WERI-Rb-1 (cell line): ENCODE data around the gene GNG7.

Experiments used
- DNase-seq: peaks from one replicate; pipeline ENCODE4 v3.0.0-alpha.2; 2020
- H3K27ac ChIP-seq: fragments of 250-450 bp; sonication (Bioruptor Pico); 2 replicates; pipeline ENCODE4 v1.5.1; 2020; ENCODE audit warnings: mild to moderate bottlenecking, moderate library complexity
- H3K27me3 ChIP-seq: fragments of 250-450 bp; sonication (Bioruptor Pico); 2 replicates; pipeline ENCODE4 v1.5.1; 2021; ENCODE audit warnings: mild to moderate bottlenecking, low read depth, moderate library complexity; ENCODE audit not compliant: insufficient read depth, severe bottlenecking
- H3K36me3 ChIP-seq: fragments of 250-450 bp; sonication (Bioruptor Pico); 2 replicates; pipeline ENCODE4 v1.5.1; 2020; ENCODE audit warnings: mild to moderate bottlenecking, moderate library complexity
- H3K4me3 ChIP-seq: 2 replicates; pipeline ENCODE4 v1.5.1; 2011; ENCODE audit warnings: low read depth, mild to moderate bottlenecking, control low read depth, low read length
- H3K9me3 ChIP-seq: fragments of 250-450 bp; sonication (Bioruptor Pico); 2 replicates; pipeline ENCODE4 v1.5.1; 2021; ENCODE audit warnings: mild to moderate bottlenecking, moderate library complexity; ENCODE audit not compliant: severe bottlenecking
- TF ChIP-seq, protein P1 (sequence below): IDR thresholded peaks from 2 replicates; pipeline ENCODE4 v1.5.1; 2011; ENCODE audit warnings: low read depth, mild to moderate bottlenecking, control low read depth, inconsistent platforms, low read length

Gene GNG7

DNA sequence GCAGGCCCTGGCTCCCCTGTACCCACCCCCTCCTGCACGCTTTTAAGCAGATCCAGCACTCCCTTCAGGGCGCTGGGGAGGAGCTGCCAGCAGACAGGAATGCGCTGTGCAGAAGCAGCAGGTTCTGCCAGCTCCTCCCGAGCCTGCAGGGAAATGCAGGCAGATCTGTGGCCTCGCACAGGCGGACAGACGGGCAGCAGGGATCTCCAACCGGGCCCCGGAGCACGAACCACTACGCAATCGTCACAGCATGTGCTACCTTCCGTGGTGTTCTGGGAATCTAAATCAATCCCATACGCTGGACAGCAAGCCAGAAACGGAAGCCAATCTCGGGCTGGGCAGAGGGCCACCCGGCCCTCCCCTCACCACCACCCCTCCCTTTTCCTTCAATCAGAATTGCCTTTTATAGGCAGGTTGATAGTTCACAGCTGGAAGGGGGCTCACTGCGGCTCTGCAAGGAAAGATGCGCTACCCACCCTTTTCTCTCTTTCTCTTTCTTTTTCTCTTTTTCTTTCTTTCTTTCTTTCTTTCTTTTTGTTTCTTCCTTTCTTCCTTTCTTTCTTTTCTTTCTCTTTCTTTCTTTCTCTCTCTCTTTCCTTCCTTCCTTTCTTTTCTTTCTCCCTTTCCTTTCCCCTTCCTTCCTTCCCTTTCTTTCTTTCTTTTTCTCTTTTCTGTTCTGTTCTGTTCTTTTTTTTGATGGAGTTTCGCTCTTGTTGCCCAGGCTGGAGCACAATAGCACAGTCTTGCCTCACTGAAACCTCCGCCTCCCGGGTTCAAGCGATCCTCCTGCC lies 99.9 kb downstream of the GNG7 start:
- DNase-seq: no peak
- Histone ChIP-seq H3K4me3 (no peak overlapping the region), H3K27me3 (no peaks in the 10 kb centered on the region), H3K9me3 (no peaks in the 10 kb centered on the region), H3K27ac (no peak overlapping the region), H3K36me3 (no peaks in the 10 kb centered on the region)
- TF ChIP-seq, protein P1, sequence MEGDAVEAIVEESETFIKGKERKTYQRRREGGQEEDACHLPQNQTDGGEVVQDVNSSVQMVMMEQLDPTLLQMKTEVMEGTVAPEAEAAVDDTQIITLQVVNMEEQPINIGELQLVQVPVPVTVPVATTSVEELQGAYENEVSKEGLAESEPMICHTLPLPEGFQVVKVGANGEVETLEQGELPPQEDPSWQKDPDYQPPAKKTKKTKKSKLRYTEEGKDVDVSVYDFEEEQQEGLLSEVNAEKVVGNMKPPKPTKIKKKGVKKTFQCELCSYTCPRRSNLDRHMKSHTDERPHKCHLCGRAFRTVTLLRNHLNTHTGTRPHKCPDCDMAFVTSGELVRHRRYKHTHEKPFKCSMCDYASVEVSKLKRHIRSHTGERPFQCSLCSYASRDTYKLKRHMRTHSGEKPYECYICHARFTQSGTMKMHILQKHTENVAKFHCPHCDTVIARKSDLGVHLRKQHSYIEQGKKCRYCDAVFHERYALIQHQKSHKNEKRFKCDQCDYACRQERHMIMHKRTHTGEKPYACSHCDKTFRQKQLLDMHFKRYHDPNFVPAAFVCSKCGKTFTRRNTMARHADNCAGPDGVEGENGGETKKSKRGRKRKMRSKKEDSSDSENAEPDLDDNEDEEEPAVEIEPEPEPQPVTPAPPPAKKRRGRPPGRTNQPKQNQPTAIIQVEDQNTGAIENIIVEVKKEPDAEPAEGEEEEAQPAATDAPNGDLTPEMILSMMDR: no peak

DNA sequence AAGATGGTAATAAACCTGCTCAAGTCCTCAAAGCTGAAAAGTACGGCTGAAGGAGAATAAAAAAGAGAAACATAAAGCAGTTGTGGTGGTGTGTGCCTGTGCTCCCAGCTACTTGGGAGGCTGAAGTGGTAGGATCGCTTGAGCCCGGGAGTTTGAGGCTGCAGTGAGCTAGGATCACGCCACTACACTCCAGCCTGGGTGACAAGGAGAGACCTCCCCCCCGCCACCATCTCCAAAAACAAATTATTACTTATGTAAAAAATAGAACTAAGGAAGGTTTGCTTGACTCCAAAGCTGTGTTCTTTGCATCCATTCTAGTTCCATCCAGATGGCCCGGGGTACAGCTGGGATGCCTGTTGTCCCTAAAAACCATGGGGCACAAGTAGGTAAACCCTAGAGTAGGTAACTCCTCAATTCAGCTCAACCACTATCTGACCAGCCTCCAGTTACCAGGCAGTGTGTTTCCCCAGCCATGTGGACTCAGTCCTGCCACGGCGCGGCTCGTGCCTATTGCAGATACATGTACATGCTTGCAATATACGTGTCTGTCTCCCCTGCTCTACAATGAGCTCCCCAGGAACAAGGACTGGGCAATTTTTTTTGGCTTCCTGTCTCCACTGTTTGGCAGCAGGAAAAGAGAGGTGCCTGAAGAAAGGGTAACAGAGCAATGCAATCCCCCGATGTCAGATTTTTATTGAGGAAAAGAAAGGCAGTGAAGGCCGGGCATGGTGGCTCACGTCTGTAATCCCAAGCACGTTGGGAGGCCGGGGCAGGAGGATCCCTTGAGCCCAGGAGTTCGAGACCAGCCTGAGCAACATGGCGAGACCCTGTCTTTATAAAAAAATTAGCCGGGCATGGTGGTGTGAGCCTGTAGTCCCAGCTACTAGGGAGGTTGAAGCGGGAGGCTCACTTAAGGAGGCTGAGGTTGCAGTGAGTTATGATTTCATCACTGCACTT lies 101.3 kb downstream of the GNG7 start:
- H3K27me3 ChIP-seq: no peaks in the 10 kb centered on the region
- no peak overlapping the region for H3K27ac ChIP-seq
- H3K9me3 ChIP-seq: no peaks in the 10 kb centered on the region
- H3K36me3 ChIP-seq: no peaks in the 10 kb centered on the region
- TF ChIP-seq, protein P1: no peak
- no peak overlapping the region for H3K4me3 ChIP-seq
- no peak for DNase-seq

DNA sequence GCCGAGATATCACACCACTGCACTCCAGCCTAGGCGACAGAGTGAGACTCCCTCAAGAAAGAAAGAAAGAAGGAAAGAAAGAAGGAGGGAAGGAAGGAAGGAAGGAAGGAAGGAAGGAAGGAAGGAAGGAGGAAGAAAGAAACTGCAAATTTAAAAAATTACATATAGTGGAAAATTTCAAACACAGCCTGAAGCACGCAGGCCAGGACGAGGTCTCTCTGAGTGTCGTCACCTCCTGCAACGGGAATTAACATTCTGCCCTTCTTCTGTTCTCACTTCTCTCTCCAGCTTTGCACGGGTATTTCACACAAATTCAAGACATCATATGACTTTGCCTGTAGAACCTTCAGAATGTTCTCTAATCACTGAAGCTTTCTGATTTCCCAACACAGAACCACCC lies 108.2 kb downstream of the GNG7 start:
- Histone ChIP-seq H3K36me3 (no peaks in the 10 kb centered on the region), H3K27me3 (no peaks in the 10 kb centered on the region), H3K27ac (no peak overlapping the region), H3K4me3 (no peak overlapping the region), H3K9me3 (peaks cover 4% of the 10 kb centered on the region)
- TF ChIP-seq, protein P1: no peak
- DNase-seq: no peak

DNA sequence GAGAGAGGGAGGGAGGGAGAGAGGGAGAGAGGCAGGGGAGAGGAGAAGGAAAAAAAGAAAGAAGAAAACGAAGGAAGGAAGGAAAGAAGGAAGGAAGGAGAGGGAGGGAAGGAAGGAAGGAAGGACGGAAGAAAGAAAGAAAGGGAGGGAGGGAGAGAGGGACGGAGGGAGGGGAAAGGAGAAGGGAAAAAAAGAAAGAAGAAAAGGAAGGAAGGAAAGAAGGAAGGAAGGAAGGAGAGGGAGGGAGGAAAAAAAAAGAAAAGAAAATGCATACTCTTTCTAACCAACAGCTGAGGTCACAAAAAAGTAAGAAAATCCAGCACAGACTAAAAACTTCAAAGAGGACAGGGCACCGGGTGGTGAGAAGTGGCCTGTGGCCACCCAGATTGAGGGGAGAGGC lies 109.7 kb downstream of the GNG7 start:
- H3K36me3 ChIP-seq: no peaks in the 10 kb centered on the region
- no peaks in the 10 kb centered on the region for H3K27me3 ChIP-seq
- peaks cover 4% of the 10 kb centered on the region for H3K9me3 ChIP-seq
- DNase-seq: no peak
- H3K4me3 ChIP-seq: no peak overlapping the region
- H3K27ac ChIP-seq: no peak overlapping the region
- TF ChIP-seq, protein P1: no peak

DNA sequence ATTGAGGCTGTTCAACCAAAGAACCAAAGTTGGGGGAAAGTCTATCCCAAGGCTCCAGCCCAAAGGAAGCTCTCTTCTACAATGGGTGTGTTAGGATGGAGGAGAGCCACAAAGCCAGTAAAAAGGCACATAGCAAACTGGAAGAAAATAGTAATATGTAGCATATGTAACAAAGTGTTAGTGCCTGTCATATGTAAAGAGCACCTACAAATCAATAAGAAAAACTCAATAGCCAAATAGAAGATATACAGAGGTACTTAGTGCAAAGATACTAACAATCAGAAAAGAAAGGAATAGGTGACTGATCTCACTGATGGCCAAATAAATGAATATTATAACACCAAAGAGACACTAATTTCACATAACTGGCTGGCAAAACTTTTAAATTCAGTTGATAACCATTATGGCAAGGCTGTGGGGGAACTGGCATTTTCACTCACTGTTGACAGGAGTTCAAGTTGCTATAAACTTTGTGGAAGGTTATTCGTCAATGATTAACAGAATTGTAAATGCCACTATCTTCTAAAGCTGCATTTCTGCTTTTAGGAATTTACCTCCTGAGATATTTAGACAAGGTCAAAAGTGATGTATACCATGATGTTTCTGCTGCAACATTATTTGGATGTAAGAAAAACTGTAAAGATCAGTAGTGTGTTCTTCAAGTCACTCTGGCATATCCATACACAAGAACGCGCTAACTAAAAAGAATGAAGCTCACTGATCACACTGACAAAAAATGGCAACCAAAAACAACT lies 110.8 kb downstream of the GNG7 start:
- no peak for DNase-seq
- Histone ChIP-seq H3K27me3 (no peaks in the 10 kb centered on the region), H3K4me3 (no peak overlapping the region), H3K36me3 (no peaks in the 10 kb centered on the region), H3K9me3 (peaks cover 4% of the 10 kb centered on the region), H3K27ac (no peak overlapping the region)
- TF ChIP-seq, protein P1: no peak
